GM21515 (cell line): ENCODE results near the gene ZDHHC11B.
"Not testable (repeated sequence)": the region's sequence is repeated elsewhere in the genome, so short reads cannot be mapped to it uniquely, and the experiment has no call there.

Source experiments
- ATAC-seq: cut with Tn5 transposase; IDR thresholded peaks from one replicate; pipeline ENCODE4 v1.9.1; 2021; ENCODE audit not compliant: unreplicated experiment

ZDHHC11B gene, protein sequence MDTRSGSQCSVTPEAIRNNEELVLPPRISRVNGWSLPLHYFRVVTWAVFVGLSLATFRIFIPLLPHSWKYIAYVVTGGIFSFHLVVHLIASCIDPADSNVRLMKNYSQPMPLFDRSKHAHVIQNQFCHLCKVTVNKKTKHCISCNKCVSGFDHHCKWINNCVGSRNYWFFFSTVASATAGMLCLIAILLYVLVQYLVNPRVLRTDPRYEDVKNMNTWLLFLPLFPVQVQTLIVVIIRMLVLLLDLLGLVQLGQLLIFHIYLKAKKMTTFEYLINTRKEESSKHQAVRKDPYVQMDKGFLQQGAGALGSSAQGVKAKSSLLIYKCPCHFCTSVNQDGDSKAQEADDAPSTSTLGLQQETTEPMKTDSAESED

GRCh38 chr5:784428-785177 is at the start of gene ZDHHC11B:
Gene ZDHHC11B (minus strand): TSS chr5:784729. CDS start chr5:766919, 17,810 bp downstream.
- peak; percentile 50 for ATAC-seq

DNA sequence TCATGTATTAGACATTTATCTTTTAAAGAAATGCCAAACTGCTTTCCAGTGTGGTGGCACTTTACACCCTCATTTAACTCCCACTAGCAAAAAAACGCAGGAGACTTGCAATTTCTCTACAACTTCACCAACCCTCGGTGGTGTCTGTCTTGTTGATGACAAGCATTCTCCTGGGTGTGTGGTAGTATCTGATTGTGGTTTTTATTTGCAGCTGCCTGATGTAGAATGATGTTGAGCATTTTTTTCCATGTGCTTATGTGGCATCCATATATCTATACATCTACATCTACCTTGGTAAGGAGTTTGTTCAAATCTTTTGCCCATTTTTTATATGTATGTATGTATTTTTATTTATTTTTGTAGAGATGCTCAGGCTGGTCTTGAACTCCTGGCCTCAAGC is 49.5 kb upstream of the ZDHHC11B start:
- ATAC-seq: not testable (repeated sequence)

DNA sequence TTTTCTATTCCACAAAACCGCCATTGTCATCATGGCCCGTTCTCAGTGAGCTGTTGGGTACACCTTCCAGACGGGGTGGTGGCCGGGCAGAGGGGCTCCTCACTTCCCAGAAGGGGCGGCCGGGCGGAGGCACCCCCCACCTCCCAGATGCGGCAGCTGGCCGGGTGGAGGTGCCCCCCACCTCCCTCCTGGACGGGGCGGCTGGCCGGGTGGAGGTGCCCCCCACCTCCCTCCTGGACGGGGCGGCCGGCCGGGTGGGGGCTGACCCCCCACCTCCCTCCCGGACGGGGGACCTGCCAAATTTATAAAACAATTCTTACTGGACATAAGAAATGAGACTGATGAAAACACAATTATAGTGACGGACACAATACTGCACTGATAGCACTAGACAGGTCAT is 43.7 kb upstream of the ZDHHC11B start:
- not testable (repeated sequence) for ATAC-seq

GRCh38 chr5:825544-825943 is 41.0 kb upstream of the ZDHHC11B start:
- ATAC-seq: not testable (repeated sequence)

GRCh38 chr5:821504-821903 is 37.0 kb upstream of the ZDHHC11B start:
- ATAC-seq: no peak

GRCh38 chr5:820245-820644 is 35.7 kb upstream of the ZDHHC11B start:
- no peak for ATAC-seq

DNA sequence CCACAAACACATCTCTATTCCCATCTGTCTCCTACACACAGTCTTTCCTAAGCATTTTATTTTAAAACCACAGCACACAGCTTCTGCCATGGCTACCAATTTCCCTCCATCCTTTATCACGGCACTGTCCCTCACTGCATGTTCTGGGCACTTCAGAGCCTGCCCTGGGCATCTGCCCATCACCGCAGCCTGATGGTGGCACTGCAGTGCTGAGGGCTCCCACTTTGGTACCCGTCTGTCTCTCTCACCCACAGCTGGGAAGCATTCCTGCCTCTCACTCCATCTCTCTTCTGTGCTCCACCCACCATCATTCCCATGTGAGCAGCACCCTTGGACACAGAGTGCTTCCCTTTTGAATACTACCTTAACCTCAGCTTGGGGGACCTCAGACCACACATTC is 34.5 kb upstream of the ZDHHC11B start:
- no peak for ATAC-seq

DNA sequence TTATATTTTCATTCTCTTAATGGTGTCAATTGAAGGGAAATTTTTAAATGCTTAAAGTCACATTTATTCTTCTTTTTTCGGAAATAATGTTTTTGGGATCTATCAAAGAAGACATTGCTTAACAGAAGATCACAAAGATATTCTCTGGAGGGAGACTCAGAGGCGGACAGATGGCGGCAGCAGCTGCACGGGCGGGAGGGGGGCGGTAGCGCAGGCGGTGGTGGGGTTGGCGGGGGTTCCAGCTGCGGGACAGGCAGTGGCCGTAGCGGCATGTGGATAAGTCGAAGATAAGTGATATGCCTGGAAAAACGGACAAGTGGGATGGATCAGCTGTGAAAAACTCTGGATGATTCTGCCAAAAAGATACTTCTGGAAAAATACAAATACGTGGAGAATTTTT is 31.6 kb upstream of the ZDHHC11B start:
- ATAC-seq: no peak

GRCh38 chr5:815449-815848 is 30.9 kb upstream of the ZDHHC11B start:
- ATAC-seq: no peak

DNA sequence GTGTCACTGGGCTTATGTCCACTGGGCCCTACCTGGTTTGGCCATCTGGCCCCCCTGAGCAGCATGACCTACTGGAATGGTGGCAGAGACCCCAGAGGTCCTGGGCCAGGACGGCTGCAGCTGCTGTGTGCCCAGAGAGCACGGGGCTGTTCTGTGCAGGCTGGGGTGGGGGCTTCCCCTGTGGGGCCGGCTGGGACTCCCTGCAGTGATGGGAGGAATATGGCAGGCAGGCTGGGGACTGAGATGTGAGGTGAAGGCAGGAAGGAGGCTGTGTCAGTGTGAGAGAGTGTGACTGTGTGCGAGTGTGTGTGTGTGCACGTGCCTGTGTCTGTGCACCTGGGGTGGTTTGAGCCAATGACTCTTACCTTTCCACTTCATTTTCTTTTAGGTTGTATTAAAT is 29.0 kb upstream of the ZDHHC11B start:
- not testable (repeated sequence) for ATAC-seq

DNA sequence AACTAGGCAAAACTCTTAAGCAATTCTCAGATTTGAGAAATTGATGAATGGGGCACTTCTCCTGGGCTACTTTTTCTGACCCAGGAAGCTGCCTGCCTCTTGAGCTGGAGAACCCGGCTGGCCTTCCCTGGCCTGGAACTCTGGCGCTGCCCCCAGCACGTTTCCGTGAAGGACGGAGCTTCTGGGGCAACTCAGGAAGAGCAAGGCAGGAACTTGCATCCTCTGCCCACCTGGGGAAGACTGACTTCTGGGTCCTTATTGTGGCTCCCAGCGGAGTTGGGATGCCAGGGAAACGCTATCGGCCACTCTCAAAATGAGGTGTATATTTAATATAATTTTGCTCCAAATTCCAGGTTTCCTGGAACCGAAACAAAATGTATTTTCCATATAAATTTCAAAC is 26.9 kb upstream of the ZDHHC11B start:
- not testable (repeated sequence) for ATAC-seq

- not testable (repeated sequence) for ATAC-seq
Observed at GRCh38 chr5:807719-808514, 23.4 kb upstream of the ZDHHC11B start.

DNA sequence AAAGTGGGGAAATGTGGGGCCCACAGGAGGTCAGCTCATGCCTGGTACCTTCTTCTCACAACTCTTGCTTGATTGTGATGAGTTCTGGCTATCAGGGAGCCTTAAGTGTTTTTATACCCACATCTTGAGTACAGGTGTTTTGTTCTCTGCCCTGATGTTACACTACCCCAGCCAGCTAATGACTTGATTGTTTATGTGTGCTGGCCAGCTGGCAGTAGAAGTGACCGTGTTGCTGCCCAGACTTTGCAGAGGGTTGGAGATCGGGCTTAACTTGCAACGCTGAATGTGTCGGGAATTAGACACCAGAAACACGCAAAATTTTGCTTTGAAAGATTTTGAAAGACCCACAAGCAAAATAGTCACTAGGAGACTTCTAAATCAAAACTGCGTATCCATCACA is 16.9 kb upstream of the ZDHHC11B start:
- no peak for ATAC-seq

- ATAC-seq: not testable (repeated sequence)
Observed at GRCh38 chr5:801055-801454, 16.5 kb upstream of the ZDHHC11B start.

DNA sequence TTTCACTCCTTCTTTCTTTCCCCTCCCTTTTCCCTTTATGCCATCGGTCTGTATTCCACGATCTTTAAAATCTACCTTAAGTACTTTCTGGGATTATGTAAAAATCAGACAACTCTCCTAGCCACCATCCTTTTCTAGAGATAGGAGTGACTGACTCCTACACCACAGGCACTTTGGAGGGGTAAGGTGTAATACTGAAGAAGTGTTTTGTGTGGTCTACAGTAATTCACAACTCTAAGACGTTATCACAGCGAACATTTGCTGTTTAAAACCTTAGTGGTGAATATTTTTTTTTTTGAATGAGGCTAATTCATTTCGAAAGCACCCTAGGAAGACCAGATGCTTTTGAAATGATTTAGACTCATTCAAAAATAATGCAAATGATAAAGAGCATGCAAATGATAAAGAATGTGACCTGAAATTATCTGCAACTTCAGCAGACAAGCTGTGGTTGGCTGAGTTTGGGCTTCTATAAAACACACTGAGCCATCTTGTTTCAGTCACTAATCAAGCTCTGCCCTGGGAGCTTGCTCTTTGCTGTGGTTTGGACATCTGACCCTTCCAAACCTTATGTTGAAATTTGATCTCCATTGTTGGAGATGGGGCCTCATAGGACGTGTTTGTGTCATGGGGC is 14.1 kb upstream of the ZDHHC11B start:
- not testable (repeated sequence) for ATAC-seq

- not testable (repeated sequence) for ATAC-seq
Observed at GRCh38 chr5:797986-798385, 13.5 kb upstream of the ZDHHC11B start.

- not testable (repeated sequence) for ATAC-seq
Observed at GRCh38 chr5:795873-796272, 11.3 kb upstream of the ZDHHC11B start.

DNA sequence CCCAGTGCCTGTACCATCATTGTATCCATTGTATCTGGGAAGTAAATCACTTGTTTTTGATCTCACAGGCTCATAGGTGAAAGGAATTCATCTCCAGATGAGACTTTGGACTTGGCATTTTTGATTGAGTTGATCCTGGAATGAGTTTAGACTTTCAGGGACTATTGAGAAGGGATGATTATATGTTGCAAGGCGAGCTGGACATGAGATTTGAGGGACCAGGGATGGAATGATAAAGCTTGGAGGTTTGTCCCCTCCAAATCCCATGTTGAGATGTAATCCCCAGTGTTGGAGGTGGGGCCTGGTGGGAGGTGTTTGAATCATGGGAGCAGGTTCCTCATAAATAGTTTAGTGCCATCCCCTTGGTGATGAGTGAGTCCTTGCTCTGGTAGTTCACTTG is 10.4 kb upstream of the ZDHHC11B start:
- not testable (repeated sequence) for ATAC-seq

DNA sequence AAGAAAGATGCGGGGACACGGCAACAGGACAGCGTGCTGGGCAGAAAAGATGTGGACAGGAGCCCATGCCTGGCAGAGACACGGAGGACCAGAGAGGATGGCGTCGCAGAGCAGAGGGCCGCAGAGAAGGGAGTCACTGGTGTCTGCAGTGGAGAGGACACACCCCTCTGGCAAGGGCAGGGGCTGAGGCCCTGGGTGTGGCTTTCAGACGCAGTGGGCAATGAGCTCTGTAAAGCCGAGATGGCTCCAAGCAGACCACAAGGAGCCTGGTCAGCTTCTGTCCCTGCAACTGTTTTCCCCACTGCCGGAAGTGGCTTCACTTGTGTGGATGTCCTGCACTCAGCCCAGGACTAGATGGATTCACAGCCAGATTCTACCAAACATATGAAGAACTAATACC is 4.2 kb upstream of the ZDHHC11B start:
- not testable (repeated sequence) for ATAC-seq

- ATAC-seq: not testable (repeated sequence)
Observed at GRCh38 chr5:787857-788233, 3.3 kb upstream of the ZDHHC11B start.
